Body of pancreas (tissue), 4 donors: ENCODE measurements around the gene PTPN6.

Experiments used
- POLR2A ChIP-seq, 3 donors: fragments of 450-650 bp; IDR thresholded peaks; one replicate each; pipeline ENCODE4 v1.6.1; 2016; ENCODE audit warnings: antibody characterized with exemption in 3 of 3, mild to moderate bottlenecking in 2 of 3
- TF ChIP-seq, protein P1 (sequence below), 7 experiments: fragments of 450-650 bp in 4 of 7; fragments of 200-600 bp in 3 of 7; sonication (generic) in 3 of 7; IDR thresholded peaks; one replicate each; pipeline ENCODE4 v1.5.1; 2016 to 2019; ENCODE audit warnings: antibody characterized with exemption in 7 of 7

DNA sequence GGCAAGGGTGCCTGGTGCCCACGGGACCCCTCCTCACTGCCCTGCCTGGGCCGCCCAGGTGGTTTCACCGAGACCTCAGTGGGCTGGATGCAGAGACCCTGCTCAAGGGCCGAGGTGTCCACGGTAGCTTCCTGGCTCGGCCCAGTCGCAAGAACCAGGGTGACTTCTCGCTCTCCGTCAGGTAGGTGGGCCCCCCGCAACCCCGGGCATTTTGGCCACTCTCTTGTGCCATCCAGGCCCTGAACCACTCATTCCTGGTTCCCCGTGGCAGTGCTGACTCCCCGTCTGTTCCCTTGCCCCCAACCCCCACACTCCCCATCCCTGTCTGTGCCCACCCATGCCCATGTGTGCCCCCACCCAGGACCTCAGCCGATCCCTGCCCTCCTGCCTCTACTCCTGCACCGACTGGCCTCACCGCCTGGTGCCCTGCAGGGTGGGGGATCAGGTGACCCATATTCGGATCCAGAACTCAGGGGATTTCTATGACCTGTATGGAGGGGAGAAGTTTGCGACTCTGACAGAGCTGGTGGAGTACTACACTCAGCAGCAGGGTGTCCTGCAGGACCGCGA, 480 bp downstream of the PTPN6 start:
- TF ChIP-seq, protein P1, sequence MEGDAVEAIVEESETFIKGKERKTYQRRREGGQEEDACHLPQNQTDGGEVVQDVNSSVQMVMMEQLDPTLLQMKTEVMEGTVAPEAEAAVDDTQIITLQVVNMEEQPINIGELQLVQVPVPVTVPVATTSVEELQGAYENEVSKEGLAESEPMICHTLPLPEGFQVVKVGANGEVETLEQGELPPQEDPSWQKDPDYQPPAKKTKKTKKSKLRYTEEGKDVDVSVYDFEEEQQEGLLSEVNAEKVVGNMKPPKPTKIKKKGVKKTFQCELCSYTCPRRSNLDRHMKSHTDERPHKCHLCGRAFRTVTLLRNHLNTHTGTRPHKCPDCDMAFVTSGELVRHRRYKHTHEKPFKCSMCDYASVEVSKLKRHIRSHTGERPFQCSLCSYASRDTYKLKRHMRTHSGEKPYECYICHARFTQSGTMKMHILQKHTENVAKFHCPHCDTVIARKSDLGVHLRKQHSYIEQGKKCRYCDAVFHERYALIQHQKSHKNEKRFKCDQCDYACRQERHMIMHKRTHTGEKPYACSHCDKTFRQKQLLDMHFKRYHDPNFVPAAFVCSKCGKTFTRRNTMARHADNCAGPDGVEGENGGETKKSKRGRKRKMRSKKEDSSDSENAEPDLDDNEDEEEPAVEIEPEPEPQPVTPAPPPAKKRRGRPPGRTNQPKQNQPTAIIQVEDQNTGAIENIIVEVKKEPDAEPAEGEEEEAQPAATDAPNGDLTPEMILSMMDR (IDR thresholded peaks at IDR 0.05), result no peak
- TF ChIP-seq POLR2A (IDR thresholded peaks at IDR 0.05), result no peak
